ENCODE results near the gene VWF.

DNA sequence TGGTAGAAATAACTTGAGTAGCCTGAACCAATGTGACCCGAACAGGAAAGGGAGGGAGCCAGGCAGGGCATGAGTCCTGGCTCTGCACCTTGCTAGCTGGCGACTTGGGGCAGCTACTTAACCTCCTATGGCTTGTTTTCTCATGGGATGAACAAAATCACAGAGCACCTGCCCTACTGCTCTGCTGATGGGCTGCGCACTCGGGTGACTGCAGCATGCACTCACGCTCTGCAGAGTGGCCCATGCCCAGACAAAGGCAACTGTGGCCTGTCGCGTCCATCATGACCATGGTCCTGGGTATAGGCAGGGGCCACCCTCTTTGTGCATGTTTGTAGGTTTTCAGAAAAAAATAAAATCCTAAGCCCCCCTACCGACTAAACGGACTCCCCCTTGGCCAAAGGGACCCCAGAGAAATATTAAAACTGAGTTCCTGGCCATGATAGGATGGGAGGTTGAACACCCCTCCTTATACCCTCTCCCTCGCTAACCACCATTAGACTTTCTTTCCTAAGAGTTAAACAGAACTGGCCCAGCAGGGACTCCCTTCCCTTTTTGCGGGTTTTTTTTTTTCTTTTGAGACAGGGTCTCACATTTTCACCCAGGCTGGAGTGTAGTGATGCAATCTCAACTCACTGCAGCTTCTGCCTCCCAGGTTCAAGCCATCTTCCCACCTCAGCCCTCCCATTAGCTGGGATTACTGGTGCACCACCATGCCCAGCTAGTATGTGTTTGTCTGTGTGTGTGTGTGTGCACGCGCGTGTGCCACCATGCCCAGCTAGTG is 32.5 kb downstream of the VWF start:
- no peak for TF ChIP-seq EZH2phosphoT487 (IDR thresholded peaks at IDR 0.05; ENCODE audit: low read depth)
- TF ChIP-seq, protein P1, sequence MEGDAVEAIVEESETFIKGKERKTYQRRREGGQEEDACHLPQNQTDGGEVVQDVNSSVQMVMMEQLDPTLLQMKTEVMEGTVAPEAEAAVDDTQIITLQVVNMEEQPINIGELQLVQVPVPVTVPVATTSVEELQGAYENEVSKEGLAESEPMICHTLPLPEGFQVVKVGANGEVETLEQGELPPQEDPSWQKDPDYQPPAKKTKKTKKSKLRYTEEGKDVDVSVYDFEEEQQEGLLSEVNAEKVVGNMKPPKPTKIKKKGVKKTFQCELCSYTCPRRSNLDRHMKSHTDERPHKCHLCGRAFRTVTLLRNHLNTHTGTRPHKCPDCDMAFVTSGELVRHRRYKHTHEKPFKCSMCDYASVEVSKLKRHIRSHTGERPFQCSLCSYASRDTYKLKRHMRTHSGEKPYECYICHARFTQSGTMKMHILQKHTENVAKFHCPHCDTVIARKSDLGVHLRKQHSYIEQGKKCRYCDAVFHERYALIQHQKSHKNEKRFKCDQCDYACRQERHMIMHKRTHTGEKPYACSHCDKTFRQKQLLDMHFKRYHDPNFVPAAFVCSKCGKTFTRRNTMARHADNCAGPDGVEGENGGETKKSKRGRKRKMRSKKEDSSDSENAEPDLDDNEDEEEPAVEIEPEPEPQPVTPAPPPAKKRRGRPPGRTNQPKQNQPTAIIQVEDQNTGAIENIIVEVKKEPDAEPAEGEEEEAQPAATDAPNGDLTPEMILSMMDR (IDR thresholded peaks at IDR 0.05; ENCODE audit: low read depth, low read length) = no peak
